IPS DF 6.9 (cell line): ENCODE measurements around the gene ETV3L.

Experiments used
- DNase-seq: peaks from one replicate; pipeline ENCODE4 v3.0.0-alpha.2; 2013; ENCODE audit warnings: low read depth, low spot score
- H3K27ac ChIP-seq: one replicate; pipeline ENCODE4 v1.5.1; 2013; ENCODE audit warnings: low read length, control low read depth
- H3K27me3 ChIP-seq: 2 replicates; pipeline ENCODE4 v1.6.1; 2013; ENCODE audit warnings: mild to moderate bottlenecking, low read length; ENCODE audit not compliant: control insufficient read depth, insufficient read depth
- H3K36me3 ChIP-seq: 2 replicates; pipeline ENCODE4 v1.6.1; 2013; ENCODE audit warnings: low read length; ENCODE audit not compliant: control insufficient read depth, insufficient read depth
- H3K4me1 ChIP-seq: 2 replicates; pipeline ENCODE4 v1.6.1; 2013; ENCODE audit warnings: low read length; ENCODE audit not compliant: control insufficient read depth, insufficient read depth
- H3K4me3 ChIP-seq: 2 replicates; pipeline ENCODE4 v1.5.1; 2013; ENCODE audit warnings: mild to moderate bottlenecking, low read length
- H3K9me3 ChIP-seq: 2 replicates; pipeline ENCODE4 v1.6.1; 2013; ENCODE audit warnings: low read length, inconsistent platforms; ENCODE audit not compliant: control insufficient read depth, insufficient read depth
- WGBS: extraction: QIAGEN DNeasy Blood & Tissue Kit; methylation state at CpG from one replicate; pipeline ENCODE4 v1.1.7; 2013; ENCODE audit warnings: mixed read lengths, missing lambda C conversion rate; ENCODE audit not compliant: insufficient read length, insufficient coverage; 5-methylcytosine and 5-hydroxymethylcytosine counted together

Gene ETV3L

GRCh38 chr1:157132616-157133167 lies 33.1 kb upstream of the ETV3L start:
- no peak overlapping the region for H3K4me3 ChIP-seq
- H3K27ac ChIP-seq: no peak overlapping the region
- no CpG with 5 or more reads among the region's 2 CpGs for WGBS
- peaks cover 14% of the 10 kb centered on the region; the same call in 1 of the 2 replicates for H3K36me3 ChIP-seq
- no peaks in the 10 kb centered on the region for H3K4me1 ChIP-seq
- H3K9me3 ChIP-seq: no peaks in the 10 kb centered on the region
- no peak for DNase-seq
- no peaks in the 10 kb centered on the region for H3K27me3 ChIP-seq

DNA sequence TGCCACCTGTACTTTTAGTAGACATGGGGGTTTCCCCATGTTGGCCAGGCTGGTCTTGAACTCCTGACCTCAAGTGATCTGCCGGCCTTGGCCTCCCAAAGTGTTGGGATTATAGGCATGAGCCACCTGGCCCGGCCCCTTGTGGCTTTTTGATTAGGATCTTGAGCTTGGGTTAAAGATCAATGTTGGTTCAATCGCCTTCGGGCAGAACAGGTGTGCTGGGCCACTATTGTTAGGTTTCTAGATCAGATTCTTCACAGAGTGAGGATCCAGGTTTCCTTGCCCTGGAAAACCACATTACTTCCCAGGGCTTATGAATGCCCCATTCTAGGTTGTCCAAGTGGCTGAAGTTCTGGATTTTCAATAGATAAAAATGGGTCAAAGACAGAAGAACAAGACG lies 32.5 kb upstream of the ETV3L start:
- Histone ChIP-seq H3K9me3 (no peaks in the 10 kb centered on the region), H3K4me1 (no peaks in the 10 kb centered on the region), H3K27ac (no peak overlapping the region), H3K36me3 (peaks cover 14% of the 10 kb centered on the region; the same call in 1 of the 2 replicates), H3K4me3 (no peak overlapping the region), H3K27me3 (no peaks in the 10 kb centered on the region)
- no peak for DNase-seq
- WGBS: no CpG with 5 or more reads among the region's 5 CpGs

DNA sequence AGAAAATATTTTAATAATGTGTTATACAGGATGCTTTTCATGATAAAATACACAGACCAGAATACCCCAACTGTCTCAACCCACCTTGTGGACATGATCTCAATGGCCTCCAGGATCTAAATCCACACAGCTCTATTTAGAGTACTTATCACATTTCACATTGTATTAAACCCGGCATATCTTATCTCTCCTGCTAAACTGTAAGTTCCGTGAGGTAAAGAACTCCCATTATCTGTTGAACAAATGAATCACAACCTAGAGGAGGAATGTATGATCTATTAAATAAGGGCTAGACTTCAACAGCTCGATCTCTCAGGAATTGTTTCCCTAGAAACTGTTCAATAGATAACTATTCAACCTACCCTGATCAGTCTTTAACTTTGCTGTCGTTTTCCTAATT lies 31.7 kb upstream of the ETV3L start:
- no CpG with 5 or more reads among the region's 4 CpGs for WGBS
- Histone ChIP-seq H3K27ac (no peak overlapping the region), H3K36me3 (peaks cover 14% of the 10 kb centered on the region; the same call in 1 of the 2 replicates), H3K27me3 (no peaks in the 10 kb centered on the region), H3K4me1 (no peaks in the 10 kb centered on the region), H3K4me3 (no peak overlapping the region), H3K9me3 (no peaks in the 10 kb centered on the region)
- DNase-seq: no peak

DNA sequence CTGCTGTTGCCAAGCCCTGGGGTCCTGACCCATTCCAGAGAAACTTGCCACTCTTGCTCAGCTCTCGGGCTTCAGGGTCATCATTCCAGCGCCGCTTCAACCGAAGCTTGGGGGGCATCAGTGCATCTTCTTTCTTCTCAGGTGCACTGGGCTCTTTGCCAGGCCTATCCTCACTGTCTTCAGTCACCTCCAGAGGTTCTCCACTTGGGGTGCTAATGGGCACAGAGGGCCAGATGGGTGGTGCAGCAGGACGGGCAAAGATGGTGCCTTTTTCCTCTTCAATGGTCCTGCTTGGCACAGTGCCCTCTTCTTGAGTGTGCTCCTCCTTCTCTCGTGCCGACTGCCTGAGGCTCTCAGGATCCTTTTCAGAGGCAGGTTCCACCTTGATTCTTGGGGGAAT lies 25.2 kb upstream of the ETV3L start:
- no peak for DNase-seq

GRCh38 chr1:157119448-157119847 lies 19.8 kb upstream of the ETV3L start:
- WGBS: no CpG with 5 or more reads among the region's 2 CpGs

More for the DNA sequence above, 25.2 kb upstream of the ETV3L start:
- Histone ChIP-seq H3K27me3 (no peaks in the 10 kb centered on the region), H3K4me1 (0 out of 2 replicates have a peak, but pooled peaks cover 2% of the 10 kb centered on the region), H3K4me3 (no peak overlapping the region), H3K36me3 (peaks cover 15% of the 10 kb centered on the region), H3K9me3 (no peaks in the 10 kb centered on the region), H3K27ac (no peak overlapping the region)
- no CpG with 5 or more reads among the region's 7 CpGs for WGBS

DNA sequence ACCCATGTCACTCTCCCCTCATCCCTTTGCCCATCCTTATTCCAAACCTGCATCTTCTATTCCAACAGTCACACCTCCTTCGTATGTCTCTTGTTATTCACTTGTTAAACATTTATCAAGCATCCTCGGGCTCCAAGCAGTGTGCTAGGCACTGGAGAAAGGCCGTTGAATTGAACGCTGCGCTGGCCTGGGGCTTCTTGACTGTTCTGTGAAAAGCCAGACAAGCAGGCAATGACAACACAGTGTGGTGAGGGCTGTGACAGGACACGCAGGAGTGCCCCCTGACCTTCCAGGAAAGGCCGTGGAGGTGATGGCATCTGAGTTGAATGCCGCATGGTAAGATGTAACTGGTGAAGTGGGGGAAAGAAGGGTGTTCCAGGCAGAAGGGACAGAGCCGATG lies 19.4 kb upstream of the ETV3L start:
- DNase-seq: no peak
- Histone ChIP-seq H3K9me3 (no peaks in the 10 kb centered on the region), H3K36me3 (0 out of 2 replicates have a peak, but pooled peaks cover 4% of the 10 kb centered on the region), H3K4me1 (peaks cover 14% of the 10 kb centered on the region), H3K27me3 (no peaks in the 10 kb centered on the region), H3K27ac (no peak overlapping the region), H3K4me3 (no peak overlapping the region)
- no CpG with 5 or more reads among the region's 9 CpGs for WGBS

More at GRCh38 chr1:157119448-157119847, 19.8 kb upstream of the ETV3L start:
- no peaks in the 10 kb centered on the region for H3K27me3 ChIP-seq
- no peak overlapping the region for H3K4me3 ChIP-seq
- H3K4me1 ChIP-seq: peaks cover 11% of the 10 kb centered on the region
- no peak for DNase-seq
- no peak overlapping the region for H3K27ac ChIP-seq
- H3K9me3 ChIP-seq: no peaks in the 10 kb centered on the region
- 0 out of 2 replicates have a peak, but pooled peaks cover 4% of the 10 kb centered on the region for H3K36me3 ChIP-seq

GRCh38 chr1:157117527-157118057 lies 18.0 kb upstream of the ETV3L start:
- peaks cover 16% of the 10 kb centered on the region for H3K4me1 ChIP-seq
- H3K9me3 ChIP-seq: no peaks in the 10 kb centered on the region
- H3K4me3 ChIP-seq: no peak overlapping the region
- no CpG with 5 or more reads among the region's 4 CpGs for whole genome bisulfite sequencing
- no peaks in the 10 kb centered on the region for H3K36me3 ChIP-seq
- DNase-seq: no peak
- H3K27me3 ChIP-seq: no peaks in the 10 kb centered on the region
- no peak overlapping the region for H3K27ac ChIP-seq

DNA sequence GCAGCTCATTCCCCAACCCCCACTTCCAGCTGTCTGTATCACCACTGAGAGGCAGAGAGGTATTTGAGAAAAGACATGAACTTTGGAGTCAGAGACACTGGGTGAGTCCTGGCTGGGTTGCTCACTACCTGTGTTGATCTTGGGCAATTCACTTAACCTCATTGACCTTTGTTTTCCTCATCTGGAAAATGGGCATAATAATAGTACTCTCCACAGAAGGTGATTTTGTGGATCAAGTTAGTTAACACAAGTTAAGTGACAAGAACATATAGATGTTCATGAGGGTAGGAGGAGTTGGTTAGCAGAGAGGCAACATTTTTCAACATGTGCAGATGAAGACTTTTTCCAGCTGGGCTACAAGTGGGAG lies 17.1 kb upstream of the ETV3L start:
- no peaks in the 10 kb centered on the region for H3K27me3 ChIP-seq
- H3K27ac ChIP-seq: no peak overlapping the region
- H3K9me3 ChIP-seq: no peaks in the 10 kb centered on the region
- H3K4me1 ChIP-seq: peaks cover 20% of the 10 kb centered on the region
- DNase-seq: no peak
- H3K36me3 ChIP-seq: no peaks in the 10 kb centered on the region
- H3K4me3 ChIP-seq: no peak overlapping the region

DNA sequence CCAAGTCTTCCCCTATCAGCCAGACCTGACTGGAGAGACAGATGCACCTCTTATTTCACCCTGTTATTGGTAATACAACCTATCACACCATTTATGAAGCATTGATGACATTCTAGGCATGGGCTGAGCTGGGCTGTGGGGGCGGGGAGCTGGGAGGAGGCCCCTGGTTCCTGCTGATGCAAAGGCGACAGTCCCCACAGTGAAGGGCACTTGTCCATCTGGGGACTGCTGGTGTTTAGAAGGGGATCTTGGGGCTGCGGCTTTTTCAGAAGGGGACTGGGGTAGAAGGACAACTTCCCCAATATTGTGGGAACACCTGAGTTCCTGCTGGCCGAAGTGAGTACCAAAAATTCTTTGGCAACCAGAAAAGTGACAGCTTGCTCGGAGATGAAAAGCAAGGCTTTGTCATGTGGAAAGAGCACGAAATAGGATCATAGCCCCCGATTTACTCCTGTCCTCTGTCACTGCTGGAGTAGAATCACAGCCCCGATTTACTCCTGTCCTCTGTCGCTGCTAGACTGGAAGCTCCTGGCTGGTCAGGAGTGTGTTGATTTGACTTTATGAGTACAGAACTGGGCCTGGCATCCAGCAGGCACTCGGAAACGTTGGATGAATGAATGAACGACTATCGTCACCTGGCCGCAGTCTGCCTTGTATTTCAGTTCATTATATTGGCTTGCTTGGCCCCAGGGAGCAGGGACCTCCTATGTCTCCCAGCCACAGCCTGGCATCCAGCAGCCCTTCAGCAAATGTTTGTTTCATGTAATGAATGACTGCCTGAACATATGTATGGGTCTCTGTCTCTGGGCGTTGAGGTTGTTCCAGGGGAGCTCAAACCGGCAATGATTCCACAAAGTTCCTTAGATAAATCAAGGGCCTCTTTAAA lies 16.5 kb upstream of the ETV3L start:
- no peaks in the 10 kb centered on the region for H3K27me3 ChIP-seq
- WGBS: no CpG with 5 or more reads among the region's 16 CpGs
- peaks cover 23% of the 10 kb centered on the region for H3K4me1 ChIP-seq
- no peak overlapping the region for H3K27ac ChIP-seq
- no peak for DNase-seq
- H3K4me3 ChIP-seq: no peak overlapping the region
- no peaks in the 10 kb centered on the region for H3K36me3 ChIP-seq
- no peaks in the 10 kb centered on the region for H3K9me3 ChIP-seq

DNA sequence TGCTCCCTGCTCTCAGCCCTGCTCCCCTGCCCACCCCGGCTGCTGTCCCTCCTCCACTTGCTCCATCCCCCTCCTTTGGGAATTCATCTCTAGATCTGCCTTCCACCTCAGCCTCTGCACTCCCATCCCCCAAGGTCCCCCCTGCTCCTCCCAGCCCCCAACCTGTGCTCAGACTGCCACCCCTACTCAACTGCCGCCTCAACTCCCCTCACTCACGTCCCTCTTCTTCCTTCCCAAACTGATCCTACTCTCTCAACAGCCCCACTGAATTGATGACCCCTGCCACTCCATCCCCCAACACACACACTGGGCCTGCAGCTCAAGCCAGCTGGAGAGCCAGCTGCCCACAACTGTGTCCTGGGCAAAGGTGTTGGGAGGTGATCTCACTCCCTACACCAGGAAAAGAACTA lies 15.8 kb upstream of the ETV3L start:
- Histone ChIP-seq H3K27me3 (no peaks in the 10 kb centered on the region), H3K4me1 (peaks cover 23% of the 10 kb centered on the region), H3K4me3 (no peak overlapping the region), H3K36me3 (no peaks in the 10 kb centered on the region), H3K9me3 (no peaks in the 10 kb centered on the region), H3K27ac (no peak overlapping the region)
- DNase-seq: no peak
- no CpG with 5 or more reads among the region's 3 CpGs for WGBS
